Naive thymus-derived CD4-positive, alpha-beta T cell (primary cell): ENCODE data around the gene GALNT2. TPM values are rescaled to one million over a fixed set of nuclear protein-coding genes. Genes with fewer than 3 reads are reported as not detected.

Experiments used
- ATAC-seq: fragments of 150-1000 bp; cut with Tn5 transposase; 2 replicates; pipeline ENCODE4 v1.10.0; 2021; ENCODE audit warnings: mild to moderate bottlenecking, moderate library complexity
- CTCF ChIA-PET: fragments of 350-600 bp; sonication (Branson Sonifier 250); formaldehyde crosslinking; loops from one replicate; lab custom pipeline; 2021; ENCODE audit warnings: antibody characterized with exemption; lab: Charles Lee
- POLR2A ChIA-PET: fragments of 350-600 bp; sonication (Branson Sonifier 250); formaldehyde crosslinking; loops from one replicate; lab custom pipeline; 2021; ENCODE audit warnings: antibody characterized with exemption, inconsistent platforms; lab: Charles Lee
- DNase-seq, 9 donors: peaks; one replicate each; pipeline versions ENCODE4 v3.0.0 to v3.0.0-alpha.2; 2020 to 2022; ENCODE audit warnings: mixed read lengths in 1 of 9
- H3K27ac ChIP-seq: one replicate; pipeline ENCODE4 v1.7.0; 2013; ENCODE audit warnings: mild to moderate bottlenecking, low read depth, low read length, moderate library complexity
- H3K27me3 ChIP-seq, 2 donors: one replicate each; pipeline ENCODE4 v1.7.0; 2013; ENCODE audit warnings: low read length in 2 of 2, mild to moderate bottlenecking in 2 of 2, moderate library complexity in 2 of 2; ENCODE audit not compliant: control insufficient read depth in 2 of 2, insufficient read depth in 2 of 2
- H3K36me3 ChIP-seq, 3 experiments: 1 replicate in 2 of 3; 2 replicates in 1 of 3; pipeline ENCODE4 v1.7.0; 2013; ENCODE audit warnings: low read length in 3 of 3, mild to moderate bottlenecking in 3 of 3, moderate library complexity in 1 of 3; ENCODE audit not compliant: insufficient read depth in 3 of 3, control insufficient read depth in 2 of 3
- H3K4me1 ChIP-seq, 2 donors: one replicate each; pipeline ENCODE4 v1.7.0; 2013; ENCODE audit warnings: low read length in 2 of 2, mild to moderate bottlenecking in 2 of 2, moderate library complexity in 1 of 2; ENCODE audit not compliant: control insufficient read depth in 2 of 2, insufficient read depth in 2 of 2
- H3K4me3 ChIP-seq: 2 replicates; pipeline ENCODE4 v1.7.0; 2013; ENCODE audit warnings: mild to moderate bottlenecking, low read length
- H3K9me3 ChIP-seq, 3 experiments: 1 replicate in 2 of 3; 2 replicates in 1 of 3; pipeline ENCODE4 v1.7.0; 2013; ENCODE audit warnings: low read length in 3 of 3; ENCODE audit not compliant: control insufficient read depth in 2 of 3
- H3K27ac Mint-ChIP-seq, 9 donors: one replicate each; pipeline ENCODE4 v1.8.0; 2020 to 2022; ENCODE audit warnings: mixed read lengths in 9 of 9, mild to moderate bottlenecking in 8 of 9, moderate library complexity in 5 of 9, inconsistent platforms in 2 of 9
- H3K27me3 Mint-ChIP-seq, 5 donors: one replicate each; pipeline ENCODE4 v1.8.0; 2021 to 2022; ENCODE audit warnings: mixed read lengths in 5 of 5, mild to moderate bottlenecking in 1 of 5
- H3K36me3 Mint-ChIP-seq, 5 donors: one replicate each; pipeline ENCODE4 v1.8.0; 2020 to 2022; ENCODE audit warnings: mixed read lengths in 5 of 5, mild to moderate bottlenecking in 3 of 5, inconsistent platforms in 1 of 5
- H3K4me1 Mint-ChIP-seq, 7 donors: one replicate each; pipeline ENCODE4 v1.8.0; 2020 to 2022; ENCODE audit warnings: mixed read lengths in 7 of 7, mild to moderate bottlenecking in 3 of 7, inconsistent platforms in 1 of 7
- H3K4me3 Mint-ChIP-seq, 10 donors: one replicate each; pipeline ENCODE4 v1.8.0; 2020 to 2022; ENCODE audit warnings: mild to moderate bottlenecking in 10 of 10, mixed read lengths in 10 of 10, moderate library complexity in 6 of 10, inconsistent platforms in 2 of 10
- H3K9me3 Mint-ChIP-seq, 11 donors: one replicate each; pipeline ENCODE4 v1.8.0; 2020 to 2022; ENCODE audit warnings: mixed read lengths in 11 of 11, mild to moderate bottlenecking in 4 of 11, inconsistent platforms in 1 of 11, moderate library complexity in 1 of 11
- intact Hi-C, 2 donors: fragments of 100-400 bp; cut with micrococcal nuclease; formaldehyde crosslinking; loops; one replicate each; pipeline ENCODE4 v1.15.1; 2023
- polyA plus RNA-seq, 2 donors: library from polyadenylated mRNA; unstranded; fragments of 300-500 nt; fragmentation: Illumina TruSeq; gene quantifications; one replicate each; pipeline ENCODE4 v1.2.3, GENCODE V29; 2021
- total RNA-seq, 6 experiments: library from RNA in 5 of 6; stranded (reverse) in 5 of 6; gene quantifications; 1 replicate in 5 of 6; 2 replicates in 1 of 6; pipeline ENCODE4 v1.2.3 and lab custom pipeline; 2021 to 2026

Gene GALNT2
- total and polyA plus RNA-seq, 7 experiments from 2014 or later = 12.0 to 32.7 (median 23.3) TPM

DNA sequence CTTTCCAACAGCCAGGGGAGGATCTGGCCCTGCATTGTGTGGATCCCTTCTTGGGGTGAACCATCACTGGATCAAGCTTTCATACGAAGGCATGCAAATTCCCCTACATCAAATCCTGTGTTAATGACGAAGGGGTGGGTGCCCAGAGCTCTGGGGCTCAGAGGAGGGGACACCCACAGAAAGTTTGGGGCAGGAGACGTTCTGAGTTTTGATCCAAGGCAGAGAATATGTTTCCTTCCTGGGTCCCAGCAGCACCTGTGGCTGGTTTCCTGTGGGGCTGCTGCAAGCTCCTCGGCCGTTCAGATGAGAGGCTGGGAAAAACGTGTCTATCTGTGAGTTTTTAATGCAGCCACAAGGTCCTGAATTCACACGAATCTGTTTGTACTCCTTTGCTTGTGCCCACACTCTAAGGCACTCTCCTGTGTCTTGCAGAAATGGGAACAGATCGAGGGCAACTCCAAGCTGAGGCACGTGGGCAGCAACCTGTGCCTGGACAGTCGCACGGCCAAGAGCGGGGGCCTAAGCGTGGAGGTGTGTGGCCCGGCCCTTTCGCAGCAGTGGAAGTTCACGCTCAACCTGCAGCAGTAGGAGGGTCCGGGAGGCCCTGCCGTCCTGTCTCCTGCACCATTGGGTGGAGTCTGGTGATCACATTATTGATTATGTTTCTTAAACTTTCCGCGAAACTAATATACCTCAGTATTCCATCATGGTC is 212.0 kb downstream of the GALNT2 start:
- Histone ChIP-seq H3K4me1 (no peaks in the 10 kb centered on the region), H3K27ac (peak overlapping the region; percentile 25), H3K36me3 (peaks cover 4 to 16% (median 6%) of the 10 kb centered on the region in 3 experiments), H3K9me3 (no peaks in the 10 kb centered on the region), H3K27me3 (no peaks in the 10 kb centered on the region), H3K4me3 (no peak overlapping the region)
- Mint-ChIP-seq H3K36me3 (peaks cover 0 to 19% (median 7%) of the 10 kb centered on the region in 5 donors), H3K27ac (peak overlapping the region; percentile 15 to 90 (median 65)), H3K4me3 (peak overlapping the region in 5 of 10 donors; percentile 0 to 46 (median 29)), H3K27me3 (no peaks in the 10 kb centered on the region), H3K9me3 (no peaks in the 10 kb centered on the region), H3K4me1 (peaks cover 5 to 46% (median 42%) of the 10 kb centered on the region in 7 donors)
- intact Hi-C loops = no loop called here
- ChIA-PET POLR2A (no interaction called here), CTCF (interaction anchor here (0.8 kb wide), 1 partner anchor 23 kb away, joined by 3 read pairs; no protein-coding TSS in a partner anchor)
- DNase-seq (peak in 1 of 9 donors; percentile 16), ATAC-seq (no peak)

DNA sequence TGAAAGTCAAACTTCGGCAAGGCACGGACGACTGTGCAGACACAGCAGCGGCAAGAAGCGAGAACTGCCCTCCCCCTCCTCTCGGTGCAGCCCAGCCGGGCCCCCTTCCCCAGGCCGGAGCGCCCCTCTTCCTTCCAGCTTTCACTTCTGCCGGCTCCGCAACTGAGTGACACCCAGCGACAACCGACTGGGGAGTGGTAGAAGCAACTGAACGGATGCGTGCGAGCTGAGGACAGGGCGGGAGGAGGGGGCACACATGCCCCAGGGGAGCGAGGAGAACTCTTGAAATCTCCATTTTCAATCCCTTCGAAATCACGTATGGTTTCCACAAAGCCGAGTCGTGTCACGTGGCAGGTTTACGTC is 212.5 kb downstream of the GALNT2 start:
- Histone ChIP-seq H3K4me3 (no peak overlapping the region), H3K27ac (no peak overlapping the region), H3K4me1 (no peaks in the 10 kb centered on the region), H3K36me3 (peaks cover 4 to 16% (median 6%) of the 10 kb centered on the region in 3 experiments), H3K27me3 (no peaks in the 10 kb centered on the region), H3K9me3 (no peaks in the 10 kb centered on the region)
- H3K36me3 Mint-ChIP-seq = peaks cover 0 to 19% (median 7%) of the 10 kb centered on the region in 5 donors
- no peaks in the 10 kb centered on the region for H3K9me3 Mint-ChIP-seq
- intact Hi-C loops = no loop called here
- no peaks in the 10 kb centered on the region for H3K27me3 Mint-ChIP-seq
- H3K27ac Mint-ChIP-seq = peak overlapping the region in 5 of 9 donors; percentile 14 to 82 (median 24)
- DNase-seq (no peak), ATAC-seq (no peak)
- peaks cover 5 to 42% (median 38%) of the 10 kb centered on the region in 7 donors for H3K4me1 Mint-ChIP-seq
- POLR2A ChIA-PET = no interaction called here
- CTCF ChIA-PET = no interaction called here
- H3K4me3 Mint-ChIP-seq = peak overlapping the region in 1 of 10 donors; percentile 0

DNA sequence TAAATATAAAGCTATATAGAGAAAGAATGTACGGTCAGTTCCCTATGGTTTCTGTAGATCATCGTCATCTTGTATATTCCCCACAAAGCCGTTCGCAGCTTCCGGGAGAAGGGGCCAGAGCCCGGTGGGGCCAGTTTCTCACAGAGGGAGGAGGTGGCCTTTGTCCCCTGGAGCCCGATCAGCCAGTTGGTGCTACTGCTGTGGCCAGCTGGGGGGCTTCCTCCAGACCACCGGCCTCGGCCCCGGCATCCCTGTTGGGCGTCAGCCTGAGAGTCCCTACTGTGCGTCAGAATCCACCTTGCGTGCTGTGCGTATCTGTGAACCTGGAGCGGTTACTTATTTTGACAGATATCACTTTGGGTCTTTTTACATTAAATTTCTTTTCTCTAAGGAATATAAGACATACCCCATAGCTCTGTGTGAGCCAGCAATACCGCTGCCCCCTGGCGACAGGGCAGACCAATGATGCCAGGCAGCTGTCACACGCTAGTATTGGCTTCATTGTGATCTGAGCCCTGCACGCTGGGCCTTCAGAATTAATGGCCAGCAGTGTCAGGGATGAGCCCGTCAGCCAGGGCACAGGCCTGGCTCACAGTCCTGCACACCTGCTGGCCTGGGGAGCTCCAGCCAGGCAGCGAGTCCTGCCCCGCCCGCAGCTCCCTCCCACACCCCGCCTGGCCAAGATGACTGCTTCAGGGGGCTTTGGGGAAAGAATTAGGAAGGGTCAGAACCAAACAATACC is 213.2 kb downstream of the GALNT2 start:
- H3K27ac Mint-ChIP-seq = peak overlapping the region in 4 of 9 donors; percentile 23 to 82 (median 24)
- H3K4me1 ChIP-seq = no peaks in the 10 kb centered on the region
- DNase-seq (peak in 1 of 9 donors; percentile 13), ATAC-seq (no peak)
- POLR2A ChIA-PET = interaction anchor here (0.6 kb wide), 1 partner anchor 24 kb away, joined by 3 read pairs; no protein-coding TSS in a partner anchor
- no peaks in the 10 kb centered on the region for H3K9me3 ChIP-seq
- peaks cover 3 to 16% (median 4%) of the 10 kb centered on the region in 3 experiments for H3K36me3 ChIP-seq
- H3K36me3 Mint-ChIP-seq = peaks cover 0 to 19% (median 7%) of the 10 kb centered on the region in 5 donors
- no peak overlapping the region for H3K4me3 Mint-ChIP-seq
- H3K4me3 ChIP-seq = no peak overlapping the region
- H3K9me3 Mint-ChIP-seq = no peaks in the 10 kb centered on the region
- intact Hi-C loops = no loop called here
- peak overlapping the region; percentile 11 for H3K27ac ChIP-seq
- H3K4me1 Mint-ChIP-seq = peaks cover 5 to 42% (median 36%) of the 10 kb centered on the region in 7 donors
- H3K27me3 ChIP-seq = no peaks in the 10 kb centered on the region
- CTCF ChIA-PET = no interaction called here
- H3K27me3 Mint-ChIP-seq = no peaks in the 10 kb centered on the region

DNA sequence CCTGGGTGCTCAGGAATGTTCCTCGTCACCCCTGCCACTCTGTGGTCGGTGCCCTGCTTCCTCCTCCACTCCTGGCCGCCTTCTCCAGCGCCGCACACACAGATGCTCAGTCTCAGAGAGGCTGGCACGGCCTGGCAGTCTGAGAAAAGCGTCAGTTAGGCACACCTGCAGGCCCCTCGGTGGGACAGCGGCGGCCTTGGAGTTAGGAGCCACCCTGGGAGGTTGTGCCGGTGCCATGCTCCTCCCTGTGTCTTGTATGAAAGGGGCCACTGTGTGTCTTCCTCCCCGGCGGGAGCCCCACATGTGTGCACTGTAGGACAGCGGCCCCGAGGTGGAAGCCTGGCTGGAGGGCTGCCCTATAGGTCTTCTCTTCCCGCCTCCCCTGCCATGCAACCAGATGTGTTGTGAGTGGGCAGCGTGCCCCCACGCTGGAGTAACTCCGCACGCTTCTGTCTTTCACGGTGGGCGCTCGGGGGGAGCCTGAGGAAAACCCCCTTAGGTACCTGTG is 213.9 kb downstream of the GALNT2 start:
- Histone ChIP-seq H3K4me1 (no peaks in the 10 kb centered on the region), H3K4me3 (no peak overlapping the region), H3K27ac (peak overlapping the region; percentile 11), H3K27me3 (no peaks in the 10 kb centered on the region), H3K9me3 (no peaks in the 10 kb centered on the region), H3K36me3 (peaks cover 0 to 16% (median 4%) of the 10 kb centered on the region in 3 experiments)
- CTCF ChIA-PET = no interaction called here
- intact Hi-C loops = no loop called here
- H3K4me3 Mint-ChIP-seq = peak overlapping the region in 1 of 10 donors; percentile 16
- no peaks in the 10 kb centered on the region for H3K9me3 Mint-ChIP-seq
- POLR2A ChIA-PET = no interaction called here
- H3K4me1 Mint-ChIP-seq = peaks cover 5 to 42% (median 36%) of the 10 kb centered on the region in 7 donors
- ATAC-seq (no peak), DNase-seq (no peak)
- peak overlapping the region in 6 of 9 donors; percentile 33 to 88 (median 60) for H3K27ac Mint-ChIP-seq
- no peaks in the 10 kb centered on the region for H3K27me3 Mint-ChIP-seq
- H3K36me3 Mint-ChIP-seq = peaks cover 0 to 19% (median 7%) of the 10 kb centered on the region in 5 donors

GRCh38 chr1:230281556-230281955 is 214.5 kb downstream of the GALNT2 start:
- H3K4me1 Mint-ChIP-seq = peaks cover 5 to 40% (median 33%) of the 10 kb centered on the region in 7 donors
- H3K4me3 Mint-ChIP-seq = peak overlapping the region in 1 of 10 donors; percentile 10
- intact Hi-C loops = no loop called here
- no peak overlapping the region for H3K27ac ChIP-seq
- no peaks in the 10 kb centered on the region for H3K27me3 ChIP-seq
- H3K9me3 Mint-ChIP-seq = no peaks in the 10 kb centered on the region
- peaks cover 0 to 16% (median 4%) of the 10 kb centered on the region in 3 experiments for H3K36me3 ChIP-seq
- ChIA-PET POLR2A (interaction anchor here (0.5 kb wide), 1 partner anchor 19 kb away, joined by 3 read pairs; no protein-coding TSS in a partner anchor), CTCF (no interaction called here)
- H3K36me3 Mint-ChIP-seq = peaks cover 0 to 16% (median 5%) of the 10 kb centered on the region in 5 donors
- DNase-seq (peak in 1 of 9 donors; percentile 20), ATAC-seq (no peak)
- peak overlapping the region in 6 of 9 donors; percentile 54 to 88 (median 60) for H3K27ac Mint-ChIP-seq
- H3K27me3 Mint-ChIP-seq = no peaks in the 10 kb centered on the region
- no peaks in the 10 kb centered on the region for H3K4me1 ChIP-seq
- H3K4me3 ChIP-seq = no peak overlapping the region
- no peaks in the 10 kb centered on the region for H3K9me3 ChIP-seq

GRCh38 chr1:230282157-230282556 is 215.1 kb downstream of the GALNT2 start:
- Histone ChIP-seq H3K4me3 (no peak overlapping the region), H3K27ac (no peak overlapping the region), H3K27me3 (no peaks in the 10 kb centered on the region), H3K4me1 (no peaks in the 10 kb centered on the region), H3K9me3 (no peaks in the 10 kb centered on the region), H3K36me3 (peaks cover 0 to 16% (median 4%) of the 10 kb centered on the region in 3 experiments)
- Mint-ChIP-seq H3K4me1 (peaks cover 5 to 34% (median 29%) of the 10 kb centered on the region in 7 donors), H3K27me3 (no peaks in the 10 kb centered on the region), H3K27ac (peak overlapping the region in 5 of 9 donors; percentile 10 to 88 (median 73)), H3K9me3 (no peaks in the 10 kb centered on the region), H3K36me3 (peaks cover 0 to 14% (median 4%) of the 10 kb centered on the region in 5 donors), H3K4me3 (peak overlapping the region in 1 of 10 donors; percentile 34)
- ATAC-seq = no peak
- ChIA-PET POLR2A (interaction anchor here (0.5 to 0.7 kb wide), 2 partner anchors 13 to 19 kb away, joined by 3 read pairs; no protein-coding TSS in a partner anchor), CTCF (no interaction called here)
- peak in 1 of 9 donors; percentile 14 for DNase-seq
- intact Hi-C loops = no loop called here
